ENCODE measurements around the gene LIG3.
"Not testable (repeated sequence)": the region's sequence is repeated elsewhere in the genome, so short reads cannot be mapped to it uniquely, and the experiment has no call there.

The LIG3 gene

DNA sequence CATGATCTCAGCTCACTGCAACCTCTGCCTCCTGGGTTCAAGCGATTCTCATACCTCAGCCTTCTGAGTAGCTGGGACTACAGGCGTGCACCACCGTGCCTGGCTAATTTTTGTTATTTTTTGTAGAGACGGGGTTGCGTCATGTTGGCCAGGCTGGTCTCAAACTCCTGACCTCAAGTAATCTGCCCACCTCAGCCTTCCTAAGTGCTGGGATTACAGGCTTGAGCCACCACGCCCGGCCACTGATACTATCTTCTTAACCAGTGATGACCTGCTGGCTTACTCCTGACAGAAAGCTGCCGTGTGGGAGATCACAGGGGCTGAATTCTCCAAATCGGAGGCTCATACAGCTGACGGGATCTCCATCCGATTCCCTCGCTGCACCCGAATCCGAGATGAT, 20.7 kb downstream of the LIG3 start:
- not testable (repeated sequence) for DNase-seq

DNA sequence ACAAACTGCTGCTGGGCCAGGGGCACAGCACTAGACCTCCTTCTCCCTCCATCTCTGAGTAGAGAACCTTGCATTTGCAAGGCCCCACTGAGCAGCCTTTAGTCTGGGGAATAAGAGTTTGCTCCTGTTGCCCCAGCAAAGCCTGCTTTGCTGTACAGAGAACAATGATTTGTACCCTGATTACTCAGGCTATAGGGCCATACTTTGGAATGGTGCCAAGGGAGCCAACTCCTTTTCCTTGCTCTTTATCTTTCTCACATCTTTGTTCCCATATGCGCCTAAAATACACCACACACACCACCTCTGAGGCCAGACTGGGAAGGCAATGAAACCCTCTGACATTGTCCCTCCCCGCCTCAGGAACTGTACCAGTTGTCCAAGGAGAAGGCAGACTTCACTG, 21.2 kb downstream of the LIG3 start:
- no peak for DNase-seq

DNA sequence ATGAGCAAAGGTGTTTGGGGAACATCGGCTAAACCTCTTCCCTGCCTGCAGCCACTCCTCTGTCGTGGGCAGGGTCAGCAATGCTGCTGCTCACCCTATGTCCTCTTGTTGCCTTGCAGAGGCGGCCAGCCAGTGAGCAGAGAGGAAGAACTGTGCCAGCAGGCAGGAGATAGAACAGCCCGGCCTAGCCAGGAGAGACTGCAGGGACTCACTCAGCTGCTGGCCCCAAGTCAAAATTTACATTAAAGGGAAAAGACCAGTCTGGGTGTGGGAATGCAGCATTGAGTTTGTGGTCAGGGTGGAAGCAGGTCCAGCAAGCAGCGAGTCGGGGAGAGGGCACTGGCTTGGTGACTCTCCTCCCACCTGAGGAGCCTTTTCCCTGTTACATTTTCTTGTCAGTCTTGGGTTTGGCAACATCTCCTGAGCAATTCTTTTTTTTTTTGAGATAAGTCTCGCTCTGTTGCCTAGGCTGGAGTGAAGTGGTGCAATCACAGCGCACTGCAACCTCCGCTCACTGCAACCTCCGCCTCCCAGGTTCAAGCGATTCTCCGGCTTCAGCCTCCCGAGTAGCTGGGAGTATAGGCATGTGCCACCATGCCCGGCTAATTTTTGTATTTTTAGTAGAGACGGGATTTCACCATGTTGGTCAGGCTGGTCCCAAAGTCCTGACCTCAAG, 22.7 kb downstream of the LIG3 start:
- DNase-seq = no peak

DNA sequence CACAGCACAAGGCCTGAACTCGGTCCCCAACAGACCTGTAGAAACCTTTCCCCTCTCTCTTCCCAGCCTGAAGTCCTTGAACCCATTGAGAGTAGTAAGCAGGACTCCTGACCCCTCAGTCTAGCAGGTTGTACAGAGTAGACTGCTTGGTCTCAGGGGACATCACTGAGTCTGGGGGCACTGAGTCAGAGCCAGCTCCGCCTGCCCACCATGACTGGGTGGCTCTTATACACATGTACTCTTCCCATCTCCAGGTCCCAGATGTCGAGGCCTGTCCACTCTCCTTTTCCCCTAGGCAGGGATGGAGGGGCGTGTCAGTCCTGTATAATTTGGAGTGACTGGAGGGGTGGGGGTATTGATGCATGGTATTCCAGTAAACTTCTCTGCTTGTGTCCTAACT, 23.5 kb downstream of the LIG3 start:
- no peak for DNase-seq

DNA sequence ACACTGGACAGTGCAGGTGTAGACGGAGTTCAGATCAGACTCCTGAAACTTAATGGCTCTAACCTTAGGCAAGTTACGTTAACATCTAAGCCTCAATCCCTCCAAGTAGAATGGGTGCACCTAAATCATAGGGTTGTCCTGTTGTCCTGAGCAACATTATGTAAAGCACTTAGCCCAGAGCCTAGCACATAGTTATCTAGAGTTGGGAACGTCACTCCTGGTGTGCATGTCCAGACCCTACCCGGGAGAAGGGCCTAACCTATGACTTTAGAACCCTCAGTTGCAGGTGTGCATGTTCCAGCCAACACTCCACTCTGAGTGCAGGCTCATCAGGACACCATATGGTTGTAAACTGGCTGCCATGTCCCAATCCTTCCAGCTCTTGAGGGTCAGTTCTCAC, 26.0 kb downstream of the LIG3 start:
- DNase-seq = no peak

DNA sequence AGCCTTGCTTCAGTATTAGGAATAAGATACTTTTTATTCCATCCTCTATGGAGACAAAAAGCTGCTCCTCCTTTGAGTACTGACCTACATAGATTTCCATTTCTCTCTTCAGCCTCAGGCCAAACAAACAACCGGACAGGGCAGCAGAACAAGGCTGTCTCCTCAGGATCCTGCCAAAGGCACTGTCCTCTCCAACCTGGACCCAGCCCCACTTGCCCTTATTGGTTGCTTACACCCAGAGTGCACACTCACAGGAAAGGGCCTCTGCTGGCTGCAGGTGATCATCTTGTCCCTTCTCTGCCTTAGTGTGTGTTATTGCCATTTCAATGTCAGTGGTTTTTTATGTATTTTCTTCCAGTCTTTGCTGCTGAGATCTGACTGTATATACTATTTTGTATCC, 26.6 kb downstream of the LIG3 start:
- no peak for DNase-seq

DNA sequence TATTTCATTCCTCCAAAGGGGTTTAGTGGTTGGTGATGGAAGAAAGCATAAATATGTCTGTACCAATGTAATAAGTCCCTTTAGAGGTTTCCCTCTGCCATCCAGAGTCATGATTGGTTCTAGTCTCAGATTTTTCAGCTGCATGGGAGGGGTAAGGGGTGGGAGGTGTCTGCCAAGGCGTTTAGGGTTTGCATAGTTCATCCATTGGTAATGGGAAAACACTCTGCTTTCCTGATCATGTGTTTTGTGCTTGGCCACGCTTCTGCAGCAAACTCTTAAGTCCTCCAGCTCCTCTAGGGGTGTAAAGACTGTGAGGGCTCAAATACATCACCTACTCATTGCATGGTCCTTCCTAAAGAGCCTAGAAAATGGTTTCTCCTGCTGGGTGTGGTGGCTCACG, 29.8 kb downstream of the LIG3 start:
- DNase-seq = no peak

DNA sequence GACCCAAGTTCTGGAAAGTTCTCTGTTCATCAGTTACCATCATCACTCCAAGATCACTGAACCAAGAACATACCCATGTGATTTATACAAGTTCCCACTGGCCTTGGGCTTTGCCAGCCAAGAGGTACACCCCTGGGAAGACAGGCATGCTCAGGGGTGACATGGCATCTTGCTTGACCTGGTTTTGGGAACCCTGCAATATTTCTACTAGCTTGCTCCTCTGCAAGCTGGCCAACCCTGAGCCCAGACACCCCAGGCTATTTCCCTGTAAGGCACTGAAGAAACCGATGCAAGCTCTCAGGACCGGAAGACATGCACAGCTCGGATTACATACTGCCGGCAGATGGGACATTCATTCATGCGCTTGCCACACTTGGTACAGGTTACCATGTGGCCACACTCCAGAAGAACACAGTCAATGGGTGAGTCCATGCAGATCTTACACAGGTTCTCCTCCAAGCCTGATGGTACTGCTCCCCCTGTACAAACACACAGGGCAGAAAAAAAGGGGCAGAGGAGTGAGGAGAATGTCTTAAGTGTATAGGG, 31.4 kb downstream of the LIG3 start:
- no peak for DNase-seq

DNA sequence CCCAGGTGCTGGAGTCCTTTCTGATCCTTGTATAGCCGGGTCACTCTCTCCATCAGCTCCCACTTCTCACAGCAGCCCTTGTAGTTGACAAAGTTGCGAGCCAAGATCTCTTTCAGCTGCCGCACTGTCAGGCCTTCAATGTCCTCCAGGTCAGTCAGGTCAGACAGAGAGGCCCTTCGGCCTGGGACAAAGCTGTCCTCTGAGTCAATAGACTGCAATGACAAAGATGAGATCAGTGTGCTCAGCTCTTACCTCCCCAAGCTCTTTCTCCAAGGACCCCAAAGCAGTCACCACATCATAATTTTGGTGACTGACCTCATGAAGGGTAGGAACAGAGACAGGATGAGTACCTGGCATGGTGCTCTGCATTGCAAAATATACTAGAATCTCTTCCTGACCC, 36.1 kb downstream of the LIG3 start:
- DNase-seq = no peak

DNA sequence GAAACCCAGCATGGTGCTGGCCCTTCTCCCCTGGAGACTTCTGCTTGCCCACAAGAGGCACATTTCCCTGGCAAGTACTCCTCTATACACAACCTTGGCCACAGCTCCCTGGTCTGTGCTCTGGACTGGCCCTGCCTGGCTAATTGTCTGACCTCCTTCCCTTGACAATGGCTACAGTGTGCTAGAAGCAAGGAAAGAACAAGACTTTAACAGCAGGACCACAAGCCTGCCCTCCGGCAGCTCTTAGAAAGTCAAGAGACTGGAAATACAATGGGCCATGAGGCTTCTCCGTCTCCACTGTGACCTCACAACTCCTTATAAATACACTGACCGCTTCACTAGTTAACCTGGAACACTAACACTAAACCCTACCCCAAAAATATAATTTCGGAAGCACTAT, 36.7 kb downstream of the LIG3 start:
- DNase-seq = no peak

DNA sequence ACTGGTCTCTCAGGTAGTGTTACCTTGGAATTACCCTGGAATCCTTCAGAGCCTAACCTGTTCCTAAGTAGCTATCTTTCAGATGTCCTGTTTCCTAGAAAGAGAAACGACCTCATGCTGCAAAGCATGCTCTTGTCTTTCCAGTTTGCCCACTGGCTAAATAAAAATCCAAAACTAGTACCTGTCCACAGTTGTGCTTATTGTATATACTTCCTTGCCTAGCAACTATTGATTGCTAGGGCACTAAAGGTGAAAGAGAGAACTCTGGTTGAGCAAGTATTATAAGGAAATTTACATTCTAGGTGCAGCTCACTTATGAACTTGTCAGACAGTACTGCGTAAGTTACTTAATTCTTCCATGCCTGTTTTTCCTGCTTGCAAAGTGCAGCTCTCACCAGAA, 38.5 kb downstream of the LIG3 start:
- no peak for DNase-seq

DNA sequence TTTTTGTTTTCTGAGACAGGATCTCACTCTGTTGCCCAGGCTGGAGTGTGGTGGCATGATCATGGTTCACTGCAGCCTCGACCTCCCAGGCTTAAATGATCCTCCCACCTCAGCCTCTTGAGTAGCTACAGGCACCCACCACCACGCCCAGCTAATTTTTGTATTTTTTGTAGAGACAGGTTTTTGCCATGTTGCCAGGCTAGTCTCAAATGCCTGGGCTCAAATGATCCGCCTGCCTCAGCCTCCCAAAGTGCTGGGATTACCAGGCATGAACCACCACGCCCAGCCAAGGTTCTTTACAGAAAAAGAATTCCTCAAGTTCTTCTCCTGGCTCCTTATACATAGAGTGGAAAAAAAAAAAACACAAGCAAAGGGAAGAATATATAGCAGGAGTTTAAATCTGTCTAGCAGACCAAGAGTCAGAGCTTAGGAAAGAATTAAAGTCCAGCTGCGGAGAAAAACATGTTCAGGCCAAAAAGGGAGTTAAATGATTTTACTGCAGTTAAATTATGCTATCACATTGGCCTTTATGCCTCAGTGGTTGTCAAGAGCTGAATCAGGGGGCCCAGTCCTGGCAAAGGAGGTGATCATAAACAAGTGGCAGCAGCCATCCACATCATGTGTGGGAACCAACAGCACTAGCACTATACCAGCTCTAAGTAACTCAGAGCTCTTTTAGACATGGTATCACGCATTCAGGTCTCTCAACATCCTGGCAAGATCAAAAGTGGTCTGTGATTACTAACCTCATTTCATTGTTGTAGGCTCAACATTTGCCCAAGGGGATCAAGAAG, 39.3 kb downstream of the LIG3 start:
- DNase-seq = no peak

DNA sequence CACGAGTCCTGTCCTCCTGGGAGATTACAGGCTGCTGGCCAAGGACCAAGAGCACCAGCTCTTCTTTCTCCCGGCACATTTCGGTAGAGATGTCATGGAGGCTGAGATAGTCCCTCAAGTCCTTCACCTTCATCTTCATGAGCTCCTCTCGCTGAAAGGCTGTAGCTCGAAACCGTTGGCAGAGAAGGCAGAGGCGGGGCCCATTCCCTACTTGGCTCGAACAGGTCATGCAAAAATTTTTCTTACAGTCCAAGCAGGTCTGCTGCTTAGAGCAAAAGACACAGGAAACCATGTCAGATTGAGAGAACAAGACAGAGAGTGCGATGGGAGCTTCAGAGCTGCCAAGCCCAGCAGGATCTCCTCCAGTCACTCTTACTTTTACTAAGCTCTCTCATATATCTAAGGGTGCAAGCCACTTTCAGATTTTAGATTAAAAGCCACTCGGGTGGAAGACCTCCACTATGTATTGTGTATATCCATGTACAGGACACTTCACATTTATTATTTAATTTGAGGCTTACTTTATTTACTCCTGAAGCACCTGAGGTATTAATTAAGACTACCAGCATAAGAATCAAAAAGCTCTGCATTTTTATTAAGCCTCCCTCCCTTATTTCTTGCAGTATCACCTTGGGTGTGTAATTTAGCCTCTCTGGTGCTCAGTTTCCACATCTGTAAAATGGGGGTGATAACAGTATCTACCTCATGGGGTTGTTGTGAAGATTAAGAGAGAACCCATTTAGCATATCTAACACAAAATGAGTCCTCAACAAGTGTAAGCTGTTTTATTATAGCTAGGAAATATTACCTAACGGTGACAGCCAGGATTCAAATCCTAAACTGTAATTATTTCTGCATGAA, 41.4 kb downstream of the LIG3 start:
- no peak for DNase-seq

DNA sequence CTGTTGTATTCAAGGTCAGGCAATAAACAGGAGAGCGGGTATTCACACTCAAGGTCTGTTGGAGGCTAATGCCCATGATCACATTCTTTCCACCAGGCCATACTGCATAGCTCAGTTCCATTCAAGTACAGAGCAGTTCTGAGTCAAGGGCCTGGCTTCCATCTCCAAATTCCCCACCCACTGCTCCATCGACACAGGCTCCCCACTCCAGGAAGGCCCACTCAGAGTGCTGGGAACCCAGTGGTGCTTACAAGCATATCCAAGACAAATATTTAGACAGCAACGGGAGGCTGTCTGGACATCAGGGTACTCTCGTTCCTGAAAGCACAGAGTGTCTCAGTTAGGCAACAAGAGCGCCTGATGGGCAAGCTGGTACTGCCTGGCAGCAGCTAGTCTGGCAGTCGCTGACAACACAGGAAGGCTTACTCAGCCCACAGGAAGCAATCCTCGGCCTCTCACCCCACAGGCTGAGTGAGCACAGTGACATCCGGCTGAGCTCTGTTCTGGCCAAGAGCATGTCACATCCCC, 42.3 kb downstream of the LIG3 start:
- peak; percentile 61 for DNase-seq

DNA sequence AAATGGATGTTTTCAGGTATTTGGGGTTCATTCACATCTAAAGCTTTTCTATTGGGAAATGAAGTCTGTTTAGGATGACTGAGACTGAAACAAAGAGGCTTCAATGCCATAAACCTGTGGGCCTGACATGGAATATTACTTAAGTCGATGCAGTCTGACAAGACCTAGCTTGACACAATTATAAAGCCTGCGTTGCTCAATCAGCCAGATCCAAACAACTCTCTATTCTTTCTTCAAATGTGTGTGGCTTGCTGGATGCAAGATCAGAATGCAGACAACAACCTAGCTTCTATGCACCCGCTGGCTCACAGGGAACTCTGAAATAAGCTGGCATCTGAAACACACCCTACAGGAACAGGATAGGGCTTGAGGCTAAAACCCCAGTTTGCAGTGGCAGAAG, 43.2 kb downstream of the LIG3 start:
- no peak for DNase-seq

DNA sequence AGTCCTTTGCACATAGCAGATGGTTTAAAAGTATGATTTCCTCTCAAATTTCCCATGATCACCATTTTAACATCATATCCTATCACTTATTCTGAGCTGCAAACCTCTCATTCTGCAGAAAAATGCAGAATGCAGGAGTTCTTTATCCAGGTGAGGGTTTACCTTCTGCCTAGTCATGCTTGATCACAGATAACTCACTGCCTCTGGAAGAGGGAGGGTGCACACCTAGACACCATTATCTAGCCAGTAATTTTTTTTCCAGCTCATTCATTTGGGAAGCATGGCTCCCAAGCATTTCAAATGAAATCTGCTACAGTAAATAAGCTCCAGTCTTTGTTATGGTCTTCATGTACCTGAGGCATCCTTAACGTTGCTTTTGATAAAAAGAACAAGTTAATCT, 45.2 kb downstream of the LIG3 start:
- DNase-seq = no peak

DNA sequence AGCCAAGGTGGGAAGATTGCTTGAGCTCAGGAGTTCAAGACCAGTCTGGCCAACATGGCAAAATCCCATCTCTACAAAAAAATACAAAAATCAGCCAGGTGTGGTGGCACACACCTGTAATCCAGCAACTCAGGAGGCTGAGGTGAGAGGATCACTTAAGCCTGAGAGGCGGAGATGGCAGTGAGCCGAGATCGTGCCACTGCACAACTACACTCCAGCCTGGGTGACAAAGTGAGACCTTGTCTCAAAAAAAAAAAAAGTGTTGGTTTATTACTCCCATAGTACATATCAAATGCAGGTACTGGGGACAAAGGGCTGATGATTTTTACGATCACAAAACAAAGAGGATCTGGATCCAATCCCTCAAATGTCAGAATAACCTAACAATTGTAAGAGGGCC, 47.8 kb downstream of the LIG3 start:
- DNase-seq = not testable (repeated sequence)

DNA sequence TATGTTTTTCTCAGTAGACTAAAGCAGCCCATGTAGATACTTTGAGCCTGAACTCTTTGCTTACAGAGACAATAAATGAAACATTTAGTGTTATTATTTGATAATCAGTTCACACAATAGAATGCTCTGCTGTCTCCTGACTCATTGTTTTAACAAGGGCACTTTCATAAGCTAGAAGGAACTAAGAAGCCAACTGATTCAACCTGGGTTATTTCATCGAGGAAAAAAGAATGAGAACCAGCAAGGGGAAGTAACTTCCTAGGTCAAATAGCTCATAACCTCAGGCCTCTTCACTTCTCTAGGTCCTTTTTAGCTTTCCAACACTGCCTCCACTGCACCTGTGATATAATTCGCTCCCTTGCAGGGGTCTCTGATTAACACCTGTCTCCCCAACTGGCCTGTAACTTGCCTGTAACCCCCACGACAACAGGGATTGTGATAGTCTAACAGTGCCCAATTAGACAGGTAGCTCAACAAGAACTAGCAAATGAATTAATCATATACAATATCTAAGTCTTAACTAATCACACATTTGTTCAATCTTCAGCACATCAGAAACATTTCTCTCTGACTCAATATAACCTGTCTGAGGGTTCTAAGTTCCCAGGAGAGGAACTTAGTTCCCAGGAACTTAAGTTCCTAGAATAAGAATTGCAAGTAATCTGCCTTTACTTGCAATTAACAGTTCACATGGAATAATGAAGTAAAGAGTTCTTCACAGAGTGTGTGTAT, 48.4 kb downstream of the LIG3 start:
- DNase-seq = no peak

DNA sequence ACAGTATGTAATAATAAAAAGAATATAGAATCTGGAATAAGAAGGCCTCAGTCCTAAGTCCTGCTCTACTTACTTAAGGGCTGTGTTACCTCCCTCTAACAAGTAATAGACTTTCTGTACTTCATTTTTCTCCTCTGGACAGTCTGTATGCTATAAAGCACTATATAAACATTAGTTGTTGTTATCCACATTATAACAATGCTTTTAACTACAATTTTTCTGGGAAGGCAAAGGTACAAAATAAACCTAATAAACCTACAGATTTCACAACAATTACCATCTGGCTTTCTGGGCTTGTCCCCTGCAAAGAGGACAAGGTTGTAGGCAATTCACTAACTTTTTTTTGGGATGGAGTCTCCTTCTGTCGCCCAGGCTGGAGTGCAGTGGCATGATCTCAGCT, 50.5 kb downstream of the LIG3 start:
- DNase-seq = no peak

DNA sequence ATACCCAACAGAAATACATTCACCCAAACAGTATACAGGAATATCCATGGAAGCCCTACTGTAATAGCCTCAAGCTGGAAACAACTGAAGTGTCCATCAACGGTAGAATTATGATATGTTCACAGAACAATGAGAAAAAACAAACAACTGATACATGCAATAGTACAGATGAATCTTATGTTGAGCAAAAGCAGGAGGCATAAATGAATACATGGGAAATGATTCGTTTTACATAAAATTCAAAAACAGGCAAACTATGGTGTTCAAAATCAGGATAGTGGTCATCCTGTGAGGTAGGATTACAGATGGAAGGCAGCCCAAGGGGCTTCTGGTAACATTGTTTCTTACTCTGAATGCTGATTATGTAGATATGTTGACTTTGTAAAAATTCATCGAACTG, 58.1 kb downstream of the LIG3 start:
- no peak for DNase-seq

DNA sequence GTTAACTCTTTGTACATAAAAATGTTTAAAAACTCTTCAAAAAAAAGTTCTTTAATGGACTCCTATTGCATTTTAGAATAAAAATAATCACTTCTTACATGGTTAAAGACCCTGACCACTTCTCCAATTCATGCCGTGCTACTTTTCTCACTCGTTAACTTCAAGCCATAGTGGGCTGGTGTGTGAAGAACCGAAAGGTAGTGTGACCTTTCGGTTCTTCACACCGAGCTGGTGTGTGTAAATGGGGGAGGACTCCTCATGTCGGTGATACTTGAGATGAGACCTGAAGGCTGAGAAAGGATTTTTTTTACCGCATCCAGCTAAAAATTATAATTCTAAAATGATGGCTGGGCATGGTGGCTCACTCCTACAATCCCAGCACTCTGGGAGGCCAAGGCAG, 61.1 kb downstream of the LIG3 start:
- DNase-seq = no peak

DNA sequence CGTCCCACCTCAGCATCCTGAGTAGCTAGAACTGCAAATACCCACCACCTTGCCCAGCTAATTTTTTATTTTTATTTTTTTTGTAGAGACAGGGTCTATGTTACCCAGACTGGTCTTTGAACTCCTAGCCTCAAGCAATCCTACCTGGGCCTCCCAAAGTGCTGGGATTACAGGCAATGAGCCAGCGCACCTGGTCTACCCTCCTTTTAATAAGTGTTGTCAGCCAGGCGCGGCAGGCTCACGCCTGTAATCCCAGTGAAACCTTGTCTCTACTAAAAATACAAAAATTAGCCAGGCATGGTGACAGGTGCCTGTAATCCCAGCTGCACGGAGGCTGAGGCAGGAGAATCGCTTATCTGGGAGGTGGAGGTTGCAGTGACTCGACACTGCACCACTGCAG, 63.9 kb downstream of the LIG3 start:
- no peak for DNase-seq
